ENCODE results near the gene PRMT9.

Gene PRMT9

DNA sequence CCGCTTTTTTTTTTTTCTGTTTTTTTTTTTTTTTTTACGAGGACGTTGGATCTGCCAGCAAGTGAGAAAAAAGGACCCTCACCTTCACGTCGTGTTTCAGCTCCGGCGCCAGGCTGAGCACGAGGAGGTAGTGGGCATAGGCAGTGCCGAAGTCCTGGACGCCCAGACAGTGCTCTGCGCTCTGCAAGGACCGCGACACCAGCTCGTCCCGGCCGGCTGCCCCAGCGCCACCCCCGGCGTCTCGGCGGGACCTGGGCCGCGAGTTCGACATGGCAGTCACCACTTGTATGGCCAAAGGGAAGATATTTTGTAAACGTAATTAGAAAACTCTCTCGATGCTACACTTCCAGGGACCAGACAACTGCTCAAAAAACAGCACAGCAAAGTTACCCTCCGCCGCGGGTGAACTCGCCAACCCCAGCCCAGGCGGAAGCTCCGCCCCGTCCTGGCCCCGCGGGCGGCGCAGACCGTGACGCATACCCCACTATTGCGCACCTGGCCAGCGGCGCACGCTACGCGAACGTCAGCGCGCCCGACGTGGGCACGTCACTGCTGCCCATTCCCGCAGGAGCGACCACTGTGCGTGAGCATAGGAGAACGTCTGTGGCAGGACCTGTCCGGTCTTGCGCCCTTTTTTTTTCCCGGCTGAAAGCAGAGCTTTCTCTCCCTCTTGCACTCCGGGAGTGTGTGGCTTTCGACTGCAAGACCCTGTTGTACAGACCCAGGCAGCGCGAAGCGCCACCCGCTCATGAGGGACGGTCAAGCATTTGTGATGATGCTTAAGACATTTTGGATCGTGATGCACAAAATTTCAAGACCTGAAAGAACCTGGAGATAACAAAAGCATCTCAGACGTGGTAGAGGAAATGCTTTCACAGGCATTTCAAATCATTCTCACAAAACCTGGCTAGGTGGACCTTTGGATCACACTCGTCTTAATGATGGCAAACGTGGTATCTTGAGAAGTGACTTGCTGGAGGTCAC, at the start of gene PRMT9:
TSS of gene PRMT9 (minus strand) at position 447 of the 984 bp plus-strand sequence. CDS start at position 271, 176 bp downstream.
- FAIRE-seq (peak; percentile 99), DNase-seq (ENCODE audit: insufficient read length, low spot score) (peak; percentile 96)

DNA sequence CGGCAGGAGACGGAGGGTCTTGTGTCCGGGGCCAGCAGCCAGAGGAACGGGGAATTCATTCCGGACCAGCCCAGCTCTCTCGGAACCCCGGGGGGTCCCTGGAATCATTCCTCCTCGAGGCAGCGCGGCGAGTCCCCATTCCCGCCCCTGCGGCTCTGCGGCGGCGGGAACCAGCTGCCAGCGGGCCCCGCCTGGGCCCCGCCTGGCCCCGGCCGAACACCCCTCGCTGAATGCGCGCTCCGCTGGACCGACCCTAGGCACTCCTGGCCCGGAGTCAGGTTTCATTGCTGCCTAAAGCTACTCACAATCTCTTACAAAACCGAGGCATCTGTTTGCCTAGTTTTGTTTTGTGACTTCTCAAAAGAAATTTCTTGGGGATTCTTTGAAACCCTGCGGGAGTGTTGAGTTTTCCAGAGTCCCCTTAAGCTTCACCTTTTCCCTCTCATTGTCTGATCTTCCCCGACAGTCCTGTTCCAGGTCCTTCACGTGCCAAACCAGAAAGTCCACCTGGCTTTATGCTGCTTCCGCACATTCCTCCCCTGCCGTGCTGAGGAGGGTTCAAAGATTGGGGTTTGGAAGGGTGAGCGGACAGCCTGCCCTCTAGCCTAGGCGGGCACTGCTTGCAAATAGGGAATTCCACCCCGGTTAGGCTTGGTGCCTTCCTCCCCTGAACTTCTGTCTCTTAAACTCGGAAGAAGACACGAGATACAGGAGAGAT, 48.7 kb upstream of the PRMT9 start:
- peak; percentile 21 for DNase-seq (ENCODE audit: insufficient read length, low spot score)
- FAIRE-seq: no peak

DNA sequence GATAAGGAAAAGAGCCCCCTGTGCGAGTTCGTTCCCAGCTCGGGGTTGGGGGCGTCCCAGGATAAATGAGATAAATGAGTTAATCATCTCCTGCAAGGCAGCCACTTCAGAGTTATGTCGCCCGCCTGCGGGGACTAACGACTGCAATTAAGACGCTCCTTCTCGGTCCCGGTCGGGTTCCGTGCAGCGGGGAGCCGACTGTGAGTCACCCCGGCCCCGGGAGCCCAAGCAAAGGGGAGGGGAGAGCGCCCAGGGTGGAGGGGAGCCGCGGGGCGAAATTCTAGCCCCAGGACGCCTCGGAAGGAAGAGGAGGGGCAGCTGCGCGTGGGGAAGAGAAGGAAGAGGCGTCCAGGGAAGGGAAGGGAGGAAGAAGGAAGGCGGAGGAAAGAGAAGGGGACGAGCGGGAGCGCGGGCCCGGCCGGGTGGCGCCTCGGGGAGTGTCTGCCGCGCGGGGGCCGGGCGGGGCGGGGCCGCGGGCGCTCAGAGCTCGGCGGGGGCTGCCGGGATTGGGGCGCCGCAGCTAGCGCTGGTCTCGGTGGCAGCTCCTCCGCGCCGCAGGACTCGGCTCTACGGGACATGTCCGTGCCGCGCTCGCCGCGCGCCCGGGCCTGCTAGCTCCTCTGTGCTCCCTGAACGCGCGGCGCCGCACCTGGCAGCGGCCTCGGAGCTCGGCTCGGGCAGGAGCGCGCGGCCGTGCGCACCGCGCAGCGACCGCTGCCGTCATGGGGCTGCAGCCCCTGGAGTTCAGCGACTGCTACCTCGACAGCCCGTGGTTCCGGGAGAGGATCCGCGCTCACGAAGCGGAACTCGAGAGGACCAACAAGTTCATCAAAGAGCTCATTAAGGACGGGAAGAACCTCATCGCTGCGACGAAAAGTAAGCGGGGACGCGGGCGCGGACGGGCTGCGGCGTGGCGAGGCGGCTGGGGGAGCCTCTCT, 47.9 kb upstream of the PRMT9 start, which contains the start of gene ARHGAP10:
TSS of gene ARHGAP10 (plus strand) at position 509 of the 938 bp plus-strand sequence. CDS start at position 723, 214 bp downstream.
- DNase-seq (ENCODE audit: insufficient read length, low spot score): peak; percentile 70
- no peak for FAIRE-seq

DNA sequence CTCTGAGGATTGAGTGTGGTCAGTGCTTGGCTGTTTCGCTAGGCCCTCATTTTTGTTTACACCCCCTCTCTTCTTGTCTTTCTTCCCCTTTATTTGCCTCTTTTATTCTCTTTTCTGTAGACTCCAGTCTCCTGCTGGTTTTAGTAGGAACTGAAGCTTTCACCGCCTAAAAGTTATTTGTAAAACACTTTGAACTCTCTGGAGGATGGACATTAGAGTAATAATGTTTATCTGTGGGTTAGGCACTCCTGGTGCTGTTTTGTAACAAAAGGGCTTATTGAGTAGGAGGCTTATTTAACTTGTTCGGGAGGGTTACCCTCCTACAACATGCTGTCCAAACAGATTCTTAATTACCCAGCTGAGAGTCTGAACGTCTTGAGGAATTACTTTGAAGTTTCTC, 46.4 kb upstream of the PRMT9 start:
- FAIRE-seq (no peak), DNase-seq (ENCODE audit: insufficient read length, low spot score) (no peak)

DNA sequence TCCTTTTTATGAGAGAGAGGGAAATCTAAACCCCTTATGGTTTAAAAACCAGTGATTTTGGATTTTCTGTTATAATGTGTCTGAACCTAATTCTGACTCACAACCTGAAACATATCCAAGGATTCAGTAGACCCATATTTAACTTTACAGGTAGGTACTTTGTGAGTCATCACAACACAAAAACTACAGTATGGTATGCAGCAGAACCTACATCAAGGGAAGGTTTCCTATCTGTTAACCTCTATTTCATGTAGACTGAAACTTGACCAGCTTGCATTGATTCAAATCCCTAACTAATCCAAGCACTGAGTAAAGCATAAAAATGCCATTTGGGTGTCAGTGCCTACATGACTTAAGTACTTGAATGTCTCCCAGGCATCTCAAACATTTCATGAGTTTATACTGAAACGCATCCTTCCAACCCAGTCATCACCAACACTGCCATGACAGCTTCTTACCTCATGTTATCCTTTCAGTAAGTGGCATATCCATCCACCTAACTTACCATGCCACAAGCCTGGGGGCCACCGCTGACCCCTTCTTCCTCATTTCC, 43.6 kb upstream of the PRMT9 start:
- FAIRE-seq (no peak), DNase-seq (ENCODE audit: insufficient read length, low spot score) (no peak)

DNA sequence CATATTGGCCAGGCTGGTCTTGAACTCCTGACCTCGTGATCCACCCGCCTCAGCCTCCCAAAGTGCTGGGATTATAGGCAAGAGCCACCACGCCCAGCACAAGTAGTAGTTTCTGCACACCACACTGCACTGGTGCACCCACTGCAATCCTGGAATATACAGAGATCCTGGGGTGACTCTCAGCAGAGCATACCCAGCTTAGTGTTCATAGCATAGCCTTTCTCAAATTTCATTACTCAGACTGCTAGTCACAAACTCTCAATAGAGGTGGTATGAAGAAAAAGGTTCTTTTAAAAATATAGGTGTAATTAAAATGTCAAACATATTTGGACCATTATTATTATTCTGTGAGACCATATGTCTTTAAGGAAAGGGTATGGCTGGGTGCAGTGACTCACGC, 41.7 kb upstream of the PRMT9 start:
- FAIRE-seq (no peak), DNase-seq (ENCODE audit: insufficient read length, low spot score) (no peak)

DNA sequence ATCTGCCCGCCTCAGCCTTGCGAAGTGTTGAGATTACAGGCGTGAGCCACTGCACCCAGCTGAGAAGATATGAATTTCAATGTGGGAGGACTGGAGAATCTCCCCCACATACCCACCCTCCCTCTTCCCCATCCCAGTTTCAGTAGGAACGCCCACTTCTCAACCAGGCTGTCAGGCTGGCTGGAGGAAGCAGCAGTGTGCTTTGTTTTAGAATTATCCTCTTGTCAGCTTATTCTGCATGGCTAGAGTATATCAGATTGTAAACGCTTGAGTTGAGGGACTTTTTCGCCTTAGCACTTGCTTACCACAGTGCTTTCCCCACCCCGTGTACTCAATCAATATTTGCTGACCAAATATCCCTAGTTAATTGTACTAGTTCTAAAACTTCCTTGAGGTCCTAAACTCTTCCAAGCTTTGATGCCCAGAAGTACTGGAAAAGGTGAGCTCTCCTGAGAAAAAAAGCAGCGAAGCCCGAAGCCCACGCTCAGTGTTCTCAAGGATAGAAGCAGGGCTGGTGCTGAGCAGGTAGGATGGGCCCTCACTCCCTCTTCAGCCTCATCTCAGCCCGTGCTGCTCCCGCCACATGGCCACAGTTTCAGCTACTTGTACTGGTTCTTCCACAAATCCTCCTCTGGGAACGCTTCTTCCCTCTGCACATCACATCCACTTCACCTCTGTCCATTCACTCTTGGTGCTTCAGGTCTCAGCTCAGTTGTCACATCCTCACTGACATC, 40.7 kb upstream of the PRMT9 start:
- FAIRE-seq: no peak

DNA sequence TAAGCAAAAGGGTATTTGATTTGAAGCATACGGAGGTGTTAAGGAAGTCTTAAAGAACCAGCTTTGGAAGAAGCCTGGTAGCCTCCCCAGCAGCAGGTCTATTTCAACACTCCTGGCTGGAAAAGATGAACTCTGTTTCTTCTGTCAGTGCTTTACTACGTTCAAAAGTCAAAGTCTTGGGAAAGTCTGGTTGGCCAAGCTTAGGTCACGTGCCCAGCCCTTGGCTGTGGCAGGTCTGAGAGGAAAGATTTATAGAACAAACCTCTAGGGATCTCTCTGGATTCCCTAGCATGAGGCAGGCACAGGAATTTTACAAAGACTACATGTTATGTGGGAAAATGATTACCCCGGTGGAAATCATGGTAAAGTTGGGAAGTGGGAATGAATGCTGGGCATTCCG, 39.4 kb upstream of the PRMT9 start:
- FAIRE-seq (no peak), DNase-seq (ENCODE audit: insufficient read length, low spot score) (no peak)

More for the DNA sequence above, 40.7 kb upstream of the PRMT9 start:
- DNase-seq (ENCODE audit: insufficient read length, low spot score): no peak

DNA sequence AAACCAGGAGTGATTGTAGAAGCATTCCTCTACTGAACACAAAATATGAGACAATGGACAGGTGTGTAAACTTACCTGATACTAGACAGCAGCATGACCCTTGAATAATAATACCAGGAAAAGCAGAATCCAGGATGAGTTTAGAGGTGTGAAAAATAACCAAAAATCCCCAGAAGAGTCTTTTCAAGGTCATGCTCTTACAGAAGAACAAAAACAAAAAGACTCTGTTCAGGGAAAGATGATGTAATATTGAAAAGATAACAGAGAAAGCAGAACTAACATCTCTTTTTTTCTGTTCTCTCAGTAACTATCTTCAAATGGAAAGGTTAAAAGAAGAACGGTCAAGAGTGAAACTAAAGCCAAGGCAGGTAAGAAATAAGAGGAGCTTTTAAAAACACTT, 33.9 kb upstream of the PRMT9 start:
- DNase-seq (ENCODE audit: insufficient read length, low spot score) (no peak), FAIRE-seq (no peak)

DNA sequence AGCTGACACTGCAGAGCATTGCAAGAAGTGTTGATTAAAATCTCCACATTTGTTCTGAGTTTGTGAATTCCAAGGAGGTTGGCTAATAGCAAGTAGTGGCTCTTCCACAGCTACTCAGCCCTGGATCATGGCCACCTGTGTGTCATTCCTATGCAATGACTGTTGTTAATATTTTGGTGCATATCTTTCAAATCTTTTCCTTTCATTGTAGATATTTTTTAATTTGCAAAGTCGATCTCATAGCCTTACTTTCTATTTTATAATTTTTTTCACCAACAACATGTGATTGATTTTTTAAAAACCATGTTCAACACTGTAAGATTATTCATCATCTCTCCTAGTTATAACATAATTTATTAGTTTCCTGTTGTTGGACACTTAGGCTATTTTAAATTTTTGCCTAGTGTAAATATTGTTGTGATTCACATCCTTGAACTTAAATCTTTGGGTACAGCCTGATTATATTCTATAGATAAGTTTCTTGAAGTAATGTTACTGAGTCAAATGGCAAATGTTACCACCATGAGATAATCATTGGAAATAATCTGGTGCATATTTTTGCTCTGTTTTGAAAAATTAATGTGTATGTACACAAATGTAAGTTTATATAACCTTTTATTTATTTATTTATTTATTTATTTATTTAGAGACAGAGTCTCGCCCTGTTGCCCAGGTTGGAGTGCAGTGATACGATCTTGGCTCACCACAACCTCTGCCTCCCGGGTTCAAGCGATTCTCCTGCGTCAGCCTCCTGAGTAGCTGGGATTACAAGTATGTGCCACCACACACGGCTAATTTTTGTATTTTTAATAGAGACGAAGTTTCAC, 30.8 kb upstream of the PRMT9 start:
- DNase-seq (ENCODE audit: insufficient read length, low spot score) (peak; percentile 70), FAIRE-seq (peak; percentile 44)

DNA sequence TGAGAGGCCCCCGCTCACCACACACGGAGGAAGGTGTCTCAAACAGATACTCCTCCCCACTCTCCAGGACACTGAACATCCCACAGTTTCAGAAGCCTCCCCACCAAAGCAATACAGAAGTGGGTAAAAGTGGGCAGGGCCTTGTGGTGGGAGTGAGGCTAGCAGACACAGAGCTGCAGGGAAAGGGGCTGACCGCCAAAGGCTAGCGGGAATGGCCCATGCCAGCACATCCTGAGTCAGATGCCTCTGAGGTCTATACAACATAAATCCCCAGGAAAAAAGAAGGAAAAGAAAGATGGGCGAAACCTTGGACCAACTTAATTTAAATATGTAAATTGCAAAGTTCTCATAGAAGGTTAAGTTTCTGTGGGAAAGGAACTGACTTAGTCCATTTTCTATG, 26.0 kb upstream of the PRMT9 start:
- no peak for FAIRE-seq

DNA sequence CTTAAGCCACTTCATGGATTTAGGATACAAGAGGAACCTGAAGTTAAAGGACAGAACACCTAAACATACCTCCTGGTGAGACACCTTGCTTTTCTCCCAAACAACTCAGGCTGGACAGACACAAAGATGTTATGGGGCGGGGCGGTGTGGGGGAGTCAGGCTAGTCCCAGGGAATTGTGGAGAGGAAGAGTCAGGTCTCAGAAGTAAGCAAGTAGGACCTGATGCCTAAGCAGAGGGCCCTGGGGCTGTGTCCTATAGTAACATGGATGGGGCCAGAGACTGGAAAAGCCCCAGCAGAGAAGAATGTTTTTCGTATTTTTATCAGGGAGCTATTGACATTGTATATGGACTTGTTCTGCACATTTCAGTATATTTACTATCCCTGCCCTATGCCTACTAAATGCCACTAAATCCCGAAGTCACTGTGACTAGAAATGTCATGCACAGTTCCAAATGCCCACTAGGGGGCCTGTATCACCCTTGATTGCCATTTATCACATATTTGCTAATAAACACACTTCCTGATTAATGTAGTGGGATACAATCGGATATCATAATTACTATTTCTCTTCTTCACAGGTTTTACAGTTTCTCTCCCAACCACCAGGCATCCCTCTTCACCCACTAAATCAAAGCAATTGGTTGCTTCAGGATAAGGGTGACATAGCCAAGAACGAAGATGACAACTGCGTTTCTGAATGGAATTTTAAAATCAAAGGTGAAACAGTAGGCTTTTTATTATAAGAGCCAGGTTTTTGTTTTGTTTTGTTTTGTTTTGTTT, 24.1 kb upstream of the PRMT9 start:
- peak; percentile 41 for DNase-seq (ENCODE audit: insufficient read length, low spot score)

More for the DNA sequence above, 26.0 kb upstream of the PRMT9 start:
- DNase-seq (ENCODE audit: insufficient read length, low spot score): peak; percentile 26

DNA sequence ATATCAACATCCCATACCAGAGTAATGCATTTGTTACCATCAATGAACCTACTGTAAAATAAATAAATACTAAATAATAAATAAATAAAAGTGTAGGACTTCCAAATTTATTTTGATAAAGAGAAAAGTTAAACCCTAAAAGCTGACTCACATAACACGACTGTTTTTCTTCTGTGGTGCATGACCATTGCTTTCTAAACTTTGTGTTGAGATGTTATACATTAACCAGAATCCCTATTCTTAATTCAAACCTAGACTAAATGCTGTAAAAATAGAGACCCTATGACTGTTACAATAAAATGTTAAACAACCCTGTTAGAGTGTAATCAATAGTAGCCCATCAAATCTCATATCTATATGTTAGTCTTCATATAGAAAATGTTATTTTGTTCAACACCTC, 20.9 kb upstream of the PRMT9 start:
- DNase-seq (ENCODE audit: insufficient read length, low spot score) (no peak), FAIRE-seq (no peak)

More for the DNA sequence above, 24.1 kb upstream of the PRMT9 start:
- FAIRE-seq: peak; percentile 62

DNA sequence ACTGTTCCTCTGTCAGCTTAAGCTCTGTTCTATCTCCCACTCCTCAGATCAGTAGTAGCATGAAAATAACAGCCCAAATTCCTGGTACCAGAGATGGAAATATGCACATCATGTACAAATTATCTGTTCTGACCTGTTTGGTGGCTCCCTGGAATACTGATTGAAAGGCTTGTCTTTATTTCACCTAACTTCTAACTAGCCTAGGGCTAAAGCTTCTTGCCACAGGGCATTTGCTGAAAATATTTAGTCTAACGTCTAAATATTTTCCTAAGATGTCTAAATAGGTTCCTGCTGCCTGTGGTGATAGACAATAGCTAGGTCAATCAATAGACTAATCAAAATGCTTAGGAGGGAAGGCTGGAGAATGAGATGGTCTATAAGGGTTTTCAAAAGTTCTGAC, 12.9 kb upstream of the PRMT9 start:
- FAIRE-seq (no peak), DNase-seq (ENCODE audit: insufficient read length, low spot score) (no peak)

DNA sequence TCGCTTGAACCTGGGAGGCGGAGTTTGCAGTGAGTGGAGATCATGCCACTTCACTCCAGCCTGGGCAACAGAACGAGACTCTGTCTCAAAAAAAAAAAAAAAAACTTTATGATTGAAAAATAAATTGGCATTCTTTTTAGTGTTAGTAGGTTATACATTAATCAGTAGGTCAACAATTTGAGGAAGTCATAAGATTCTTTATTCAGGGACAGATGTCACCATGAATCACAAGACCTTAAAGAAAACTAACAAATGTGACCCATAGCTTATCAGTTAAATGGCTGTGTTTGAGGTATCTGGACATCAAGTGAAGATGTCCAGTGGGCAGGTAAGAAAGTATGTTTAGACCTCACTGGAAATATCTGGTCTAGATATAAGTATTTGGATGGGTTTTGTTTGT, 9.3 kb upstream of the PRMT9 start:
- no peak for DNase-seq (ENCODE audit: insufficient read length, low spot score)
- FAIRE-seq: no peak

DNA sequence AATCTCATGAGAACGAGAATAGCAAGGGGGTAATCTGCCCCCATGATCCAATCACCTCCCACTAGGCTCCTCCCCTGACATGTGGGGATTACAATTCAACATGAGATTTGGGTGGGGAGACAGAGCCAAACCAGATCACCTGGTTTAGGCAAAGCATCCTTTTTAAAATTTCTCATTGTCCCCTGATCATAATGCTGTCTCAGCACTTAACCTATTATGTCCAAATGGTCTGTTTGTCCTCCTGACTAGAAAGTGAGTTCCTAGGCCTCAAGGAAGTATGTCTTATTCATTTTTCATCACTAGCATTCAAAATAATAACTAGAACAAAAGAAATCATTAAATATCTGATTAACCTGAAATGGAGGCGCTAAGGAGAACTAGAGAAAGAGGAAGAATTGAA, 7.9 kb upstream of the PRMT9 start:
- FAIRE-seq: no peak
- no peak for DNase-seq (ENCODE audit: insufficient read length, low spot score)

DNA sequence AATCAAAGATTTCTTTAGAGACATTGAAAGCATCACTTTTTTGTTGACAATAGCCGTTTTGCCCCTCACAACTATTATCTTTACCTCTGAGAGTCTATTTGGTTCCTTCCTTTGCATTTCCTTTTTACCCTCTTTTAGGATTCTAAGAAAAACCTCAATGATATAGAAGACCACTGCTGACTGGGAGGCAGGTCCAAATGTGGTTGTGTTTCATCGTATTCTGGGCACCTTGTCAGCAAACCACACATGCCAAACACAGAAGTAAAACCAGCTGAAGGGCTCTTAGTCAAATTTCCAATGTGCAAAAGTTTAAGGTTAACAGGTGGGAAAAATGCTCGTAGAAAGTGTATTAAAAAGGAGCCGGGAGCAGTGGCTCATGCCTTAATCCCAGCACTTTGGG, 5.1 kb upstream of the PRMT9 start:
- FAIRE-seq: no peak
- DNase-seq (ENCODE audit: insufficient read length, low spot score): no peak

DNA sequence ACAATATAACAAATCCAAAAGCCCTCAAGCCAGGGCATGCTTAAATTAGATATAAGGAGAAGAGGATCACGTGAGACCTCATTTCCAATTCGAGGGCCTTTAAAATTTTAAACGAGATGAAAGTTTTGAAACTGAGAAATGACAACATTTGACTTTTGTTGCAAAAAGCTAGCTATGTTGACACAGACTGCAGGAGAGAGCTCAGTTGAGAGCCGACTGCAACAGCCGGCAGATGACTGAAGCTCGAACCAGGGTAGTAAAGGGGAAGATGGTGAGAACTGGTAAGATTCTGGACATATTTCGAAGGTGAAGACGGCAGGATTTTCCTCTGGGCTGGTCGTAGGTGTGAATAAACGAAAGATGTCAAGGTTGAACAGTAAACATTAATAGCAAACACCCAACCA, 773 bp downstream of the PRMT9 start:
- no peak for FAIRE-seq
- DNase-seq (ENCODE audit: insufficient read length, low spot score): no peak

All from HTR-8/SVneo (cell line).